ENCODE data around the gene KIF22.

DNA sequence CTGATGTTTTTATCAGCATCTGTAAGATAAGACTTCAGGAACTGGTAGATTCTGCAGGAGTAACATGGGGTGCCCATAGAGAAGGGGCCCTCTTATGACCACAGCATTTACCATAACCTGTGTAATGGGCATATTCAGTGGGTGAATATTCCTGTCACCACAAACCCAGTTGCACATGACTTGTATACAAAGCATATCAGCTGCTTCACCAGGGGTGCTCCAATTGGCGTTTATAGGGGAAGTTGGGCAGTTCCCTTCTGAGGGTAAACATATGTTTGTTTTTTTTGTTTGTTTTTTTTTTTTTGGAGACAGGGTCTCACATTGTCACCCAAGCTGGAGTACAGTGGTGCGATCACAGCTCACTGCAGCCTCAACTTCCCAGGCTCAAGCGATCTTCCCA lies 24.0 kb upstream of the KIF22 start:
- TF ChIP-seq, protein P1, sequence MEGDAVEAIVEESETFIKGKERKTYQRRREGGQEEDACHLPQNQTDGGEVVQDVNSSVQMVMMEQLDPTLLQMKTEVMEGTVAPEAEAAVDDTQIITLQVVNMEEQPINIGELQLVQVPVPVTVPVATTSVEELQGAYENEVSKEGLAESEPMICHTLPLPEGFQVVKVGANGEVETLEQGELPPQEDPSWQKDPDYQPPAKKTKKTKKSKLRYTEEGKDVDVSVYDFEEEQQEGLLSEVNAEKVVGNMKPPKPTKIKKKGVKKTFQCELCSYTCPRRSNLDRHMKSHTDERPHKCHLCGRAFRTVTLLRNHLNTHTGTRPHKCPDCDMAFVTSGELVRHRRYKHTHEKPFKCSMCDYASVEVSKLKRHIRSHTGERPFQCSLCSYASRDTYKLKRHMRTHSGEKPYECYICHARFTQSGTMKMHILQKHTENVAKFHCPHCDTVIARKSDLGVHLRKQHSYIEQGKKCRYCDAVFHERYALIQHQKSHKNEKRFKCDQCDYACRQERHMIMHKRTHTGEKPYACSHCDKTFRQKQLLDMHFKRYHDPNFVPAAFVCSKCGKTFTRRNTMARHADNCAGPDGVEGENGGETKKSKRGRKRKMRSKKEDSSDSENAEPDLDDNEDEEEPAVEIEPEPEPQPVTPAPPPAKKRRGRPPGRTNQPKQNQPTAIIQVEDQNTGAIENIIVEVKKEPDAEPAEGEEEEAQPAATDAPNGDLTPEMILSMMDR (conservative IDR thresholded peaks at IDR 0.05; ENCODE audit: low read depth, low read length), result no peak
- no peak for TF ChIP-seq EZH2phosphoT487 (IDR thresholded peaks at IDR 0.05; ENCODE audit: borderline replicate concordance, low read length)
- no peak for TF ChIP-seq EZH2 (IDR thresholded peaks at IDR 0.05; ENCODE audit: low read length, unreplicated experiment)

Data from PC-3 (cell line).